Vein endothelial cell (primary cell): ENCODE results near the gene CLDN10. TPM values are rescaled to one million over a fixed set of nuclear protein-coding genes. Genes with fewer than 3 reads are reported as not detected.

Experiments used
- total RNA-seq: library from RNA; depleted of rRNA; stranded (reverse); fragments of >200 nt; gene quantifications from 2 replicates; pipeline ENCODE4 v1.2.3, GENCODE V29; 2012

Gene CLDN10, protein sequence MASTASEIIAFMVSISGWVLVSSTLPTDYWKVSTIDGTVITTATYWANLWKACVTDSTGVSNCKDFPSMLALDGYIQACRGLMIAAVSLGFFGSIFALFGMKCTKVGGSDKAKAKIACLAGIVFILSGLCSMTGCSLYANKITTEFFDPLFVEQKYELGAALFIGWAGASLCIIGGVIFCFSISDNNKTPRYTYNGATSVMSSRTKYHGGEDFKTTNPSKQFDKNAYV
- total RNA-seq: not detected in 2 replicates

DNA sequence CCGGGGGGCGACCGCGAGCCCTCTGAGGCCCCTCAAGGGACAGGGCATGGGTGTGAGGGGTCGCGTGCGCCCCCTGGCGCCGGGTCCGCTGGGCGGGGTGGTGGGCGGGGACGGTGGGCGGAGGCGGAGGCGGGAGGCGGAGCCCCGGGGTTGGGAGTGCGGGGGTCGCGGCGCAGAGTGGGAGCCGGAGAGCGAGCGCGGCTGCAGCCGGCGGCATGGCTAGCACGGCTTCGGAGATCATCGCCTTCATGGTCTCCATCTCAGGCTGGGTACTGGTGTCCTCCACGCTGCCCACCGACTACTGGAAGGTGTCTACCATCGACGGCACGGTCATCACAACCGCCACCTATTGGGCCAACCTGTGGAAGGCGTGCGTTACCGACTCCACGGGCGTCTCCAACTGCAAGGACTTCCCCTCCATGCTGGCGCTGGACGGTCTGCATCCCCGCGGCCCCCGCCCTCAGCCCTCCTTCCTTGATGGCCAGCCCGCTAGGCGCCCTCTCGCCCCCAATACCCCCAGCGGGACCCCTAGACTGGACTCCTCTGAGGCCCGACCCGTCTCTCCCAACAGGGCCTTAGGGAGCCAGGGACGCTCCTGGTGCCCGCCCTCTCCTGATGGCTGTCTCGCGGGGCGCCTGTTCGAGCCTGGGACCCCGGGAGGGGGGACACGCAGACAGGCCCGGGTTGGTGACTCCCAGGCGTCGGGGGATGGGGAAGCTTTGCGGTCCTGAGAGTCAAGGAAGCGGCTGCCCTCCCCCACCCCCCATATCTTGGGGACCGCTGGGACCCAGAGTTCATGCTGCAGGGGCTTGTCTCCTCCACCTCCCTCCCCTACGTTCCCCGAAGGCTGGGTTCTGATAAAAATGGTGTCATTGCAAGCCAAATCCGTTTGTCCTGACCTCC is at the start of gene CLDN10:
CLDN10 (plus strand) TSS at position 182 of the 903 bp plus-strand sequence; CDS start at position 216, 34 bp downstream.

Other genes starting within 250 kb of the CLDN10 start
- 5.2 and 19.1 TPM in 2 replicates for gene DZIP1, start 92.0 kb downstream of the CLDN10 start, total RNA-seq
- gene DNAJC3, start 124.4 kb downstream of the CLDN10 start, total RNA-seq: 62.4 and 69.0 TPM in 2 replicates